ENCODE data around the gene KCNQ1.

KCNQ1 gene

DNA sequence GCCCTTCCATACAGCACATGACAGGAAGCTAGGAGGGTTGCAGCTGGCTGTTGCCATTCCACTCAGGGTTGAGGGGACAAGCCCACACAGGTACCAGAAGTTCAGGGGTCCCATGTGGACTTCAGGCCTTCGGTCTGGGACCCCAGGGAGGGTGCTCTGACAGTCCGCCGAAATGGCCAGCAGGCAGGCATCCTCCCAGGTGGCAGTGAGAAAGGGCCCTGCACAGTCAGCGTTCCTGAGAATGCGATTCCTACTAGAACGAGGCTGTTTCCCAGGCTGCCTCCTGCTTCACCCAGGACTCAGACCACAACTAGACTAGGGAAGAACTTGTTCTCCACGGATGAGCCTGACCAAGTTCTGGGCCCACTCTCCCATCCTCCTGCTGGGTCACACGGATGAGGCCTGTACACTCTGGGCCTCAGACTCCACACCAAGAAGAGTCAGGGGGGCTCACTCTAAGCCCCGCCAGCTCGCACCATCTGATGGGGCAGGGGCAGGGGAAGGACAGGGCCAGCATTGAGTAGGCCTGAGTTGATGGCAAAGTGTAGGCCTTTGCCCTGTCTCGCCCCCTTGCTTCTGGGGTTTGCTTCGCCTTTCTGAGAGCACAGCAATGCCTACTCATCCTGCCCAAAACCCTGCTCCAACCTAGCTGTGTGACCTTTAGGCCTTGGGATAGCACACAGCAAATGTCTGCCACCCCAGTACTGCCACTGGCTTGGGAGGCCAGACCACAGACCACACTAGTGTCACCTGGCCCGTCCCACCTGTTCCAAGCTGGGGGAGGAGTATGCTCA is 241.0 kb downstream of the KCNQ1 start:
- no peak for DNase-seq (ENCODE audit: low spot score)

- DNase-seq (ENCODE audit: low spot score) = no peak
Observed at GRCh38 chr11:2686360-2687222, 241.8 kb downstream of the KCNQ1 start.

GRCh38 chr11:2687223-2687530 is 242.4 kb downstream of the KCNQ1 start:
- no peak for DNase-seq (ENCODE audit: low spot score)

DNA sequence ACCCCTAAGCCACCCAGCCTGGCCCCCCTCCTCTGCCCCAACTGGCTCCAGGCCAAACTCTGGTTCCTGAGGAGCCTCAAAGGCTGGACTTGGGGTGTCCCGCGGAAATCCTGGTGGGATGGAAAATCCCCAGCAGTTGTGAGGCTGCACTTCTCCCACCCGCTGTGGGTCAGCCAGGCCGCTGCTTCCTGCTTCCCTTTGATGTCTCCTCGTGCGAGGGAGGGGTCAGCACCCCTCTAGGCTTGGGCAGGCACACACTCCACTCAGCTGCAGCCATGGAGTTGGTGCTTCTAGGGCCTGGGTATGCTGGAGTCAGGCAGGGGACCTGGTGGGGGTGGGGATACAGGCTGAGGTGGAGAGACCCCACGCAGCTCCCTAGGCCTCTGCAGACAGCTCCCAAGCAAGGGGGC is 243.0 kb downstream of the KCNQ1 start:
- DNase-seq (ENCODE audit: low spot score) = no peak

GRCh38 chr11:2688381-2689231 is 243.8 kb downstream of the KCNQ1 start:
- no peak for DNase-seq (ENCODE audit: low spot score)

DNA sequence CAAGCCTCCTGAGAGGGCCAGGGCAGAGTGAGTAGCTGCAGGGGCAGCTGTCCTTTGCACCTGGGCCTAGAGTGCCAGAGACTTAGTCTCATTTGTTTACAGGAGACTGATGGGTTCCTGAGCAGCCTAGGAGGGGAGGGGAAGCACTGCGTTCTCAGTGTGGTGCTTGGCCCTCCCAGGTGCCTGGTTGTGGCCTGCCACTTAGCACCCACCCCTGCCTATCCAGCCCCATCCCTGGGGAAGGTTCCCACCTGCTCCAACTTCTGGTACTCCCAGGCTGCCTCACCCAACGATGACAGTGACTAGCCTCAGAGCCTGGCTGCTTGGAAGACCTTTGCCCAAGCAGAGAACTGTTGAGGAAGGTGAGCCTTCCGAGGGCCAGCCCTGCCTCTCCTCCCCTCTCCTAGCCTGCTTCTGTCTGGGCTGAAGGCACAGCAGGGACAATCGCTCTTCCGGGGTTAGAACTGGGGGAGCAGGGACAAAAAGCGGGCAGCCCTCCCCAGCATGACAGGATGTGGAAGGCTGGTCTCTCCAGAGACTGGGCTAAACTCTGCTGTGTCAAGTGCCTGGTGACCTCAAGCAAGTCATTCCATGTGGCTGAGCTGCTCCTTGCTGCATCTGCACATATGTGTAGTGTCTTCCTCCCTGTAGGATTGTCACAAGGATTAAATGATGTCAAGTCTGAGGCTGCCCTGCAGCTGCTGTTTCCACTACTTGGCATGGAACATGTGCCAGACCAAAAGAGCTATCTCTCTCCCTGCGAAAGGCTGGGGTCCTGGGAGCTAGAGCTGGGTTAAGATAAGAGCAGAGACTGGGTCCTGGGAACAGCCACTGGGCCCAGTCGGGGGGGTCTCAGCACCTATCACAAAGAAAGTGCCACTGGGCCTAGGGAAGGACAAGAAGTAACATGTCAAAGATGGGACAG is 245.1 kb downstream of the KCNQ1 start:
- DNase-seq (ENCODE audit: low spot score) = no peak

- DNase-seq (ENCODE audit: low spot score) = no peak
Observed at GRCh38 chr11:2690596-2691354, 246.0 kb downstream of the KCNQ1 start.

DNA sequence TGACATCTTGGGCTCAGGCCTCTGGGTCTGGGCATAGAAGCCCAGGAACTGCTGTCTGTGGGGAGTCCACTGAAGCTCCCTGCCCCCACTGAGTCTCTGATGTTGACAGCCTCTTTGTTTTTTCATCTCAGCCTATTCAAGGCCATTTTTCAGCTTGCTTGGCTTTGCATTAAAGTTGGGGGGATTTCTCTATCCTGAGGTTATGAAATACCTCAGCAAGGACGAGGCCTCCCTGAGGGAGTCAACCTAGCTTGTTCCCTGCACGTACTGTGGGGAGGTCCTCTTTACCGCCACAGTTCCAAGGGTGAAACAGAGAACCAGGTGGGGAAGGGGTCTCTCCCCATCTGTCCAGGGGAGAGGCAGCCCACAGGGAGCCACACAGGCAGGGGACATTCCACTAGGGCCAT is 246.6 kb downstream of the KCNQ1 start:
- no peak for DNase-seq (ENCODE audit: low spot score)

DNA sequence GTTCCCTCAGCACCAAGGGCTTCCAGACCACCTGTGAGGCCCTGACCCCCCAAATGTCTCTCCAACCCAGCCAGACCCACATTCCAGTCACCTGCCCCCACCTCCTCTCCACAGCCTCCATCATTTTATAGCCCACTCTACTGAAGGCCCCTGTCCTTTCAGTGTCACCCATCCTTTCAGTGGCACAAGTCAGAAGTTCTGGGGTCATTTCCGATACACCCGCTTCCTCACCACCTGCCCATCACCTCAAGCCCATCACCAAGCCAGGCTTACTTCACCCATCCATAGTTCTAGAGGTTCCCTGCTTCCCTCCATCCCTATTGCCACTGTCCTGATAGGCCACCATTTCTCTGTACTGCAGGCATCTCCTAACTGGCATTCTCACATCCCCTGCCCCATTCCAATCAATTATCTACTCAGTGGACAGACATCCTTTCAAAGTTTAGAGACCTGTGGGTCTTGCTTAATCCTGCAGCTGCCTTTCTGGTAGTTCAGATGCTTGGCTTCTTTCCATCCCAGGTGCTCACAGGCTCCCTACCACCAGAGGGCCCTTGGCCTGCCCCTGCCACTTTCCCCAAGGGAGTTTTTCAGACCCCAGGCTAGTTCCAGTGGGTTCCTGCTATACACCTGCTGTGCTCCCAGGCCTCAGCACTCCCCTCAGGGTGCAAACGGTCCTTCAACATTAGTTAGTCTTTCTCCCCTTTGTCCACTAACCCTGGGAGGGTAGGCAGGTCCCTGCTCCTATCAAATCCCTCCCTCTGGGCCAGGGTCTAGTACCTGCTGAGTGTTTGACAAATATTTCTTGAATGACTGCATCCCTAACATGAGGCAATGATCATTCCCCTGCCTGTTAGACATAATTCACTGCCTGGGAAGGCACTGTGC is 247.4 kb downstream of the KCNQ1 start:
- no peak for DNase-seq (ENCODE audit: low spot score)

GRCh38 chr11:2693271-2694261 is 248.8 kb downstream of the KCNQ1 start:
- DNase-seq (ENCODE audit: low spot score) = no peak

- no peak for DNase-seq (ENCODE audit: low spot score)
Observed at GRCh38 chr11:2694495-2694894, 249.7 kb downstream of the KCNQ1 start.

- no peak for DNase-seq (ENCODE audit: low spot score)
Observed at GRCh38 chr11:2694995-2695939, 250.5 kb downstream of the KCNQ1 start.

- no peak for DNase-seq (ENCODE audit: low spot score)
Observed at GRCh38 chr11:2696455-2696854, 251.6 kb downstream of the KCNQ1 start.

GRCh38 chr11:2697866-2698265 is 253.1 kb downstream of the KCNQ1 start:
- DNase-seq (ENCODE audit: low spot score) = no peak

- DNase-seq (ENCODE audit: low spot score) = no peak
Observed at GRCh38 chr11:2698386-2699184, 253.8 kb downstream of the KCNQ1 start.

- DNase-seq (ENCODE audit: low spot score) = no peak
Observed at GRCh38 chr11:2699185-2699530, 254.3 kb downstream of the KCNQ1 start.

All from AG20443 (cell line).